Liver (tissue), 9 donors: ENCODE data around the gene FAM47A. TPM values are rescaled to one million over a fixed set of nuclear protein-coding genes. Genes with fewer than 3 reads are reported as not detected.

Source experiments
- DNase-seq: peaks from one replicate; pipeline ENCODE4 v3.0.0-alpha.2; 2017; ENCODE audit warnings: low spot score
- H3K27ac ChIP-seq, 2 donors: one replicate each; pipeline ENCODE4 v1.7.0; 2013; ENCODE audit warnings: inconsistent platforms in 2 of 2, low read length in 2 of 2, control low read depth in 1 of 2, low read depth in 1 of 2, mild to moderate bottlenecking in 1 of 2
- H3K27me3 ChIP-seq, 4 donors: one replicate each; pipeline versions ENCODE4 v1.6.1 to v1.7.0; 2013; ENCODE audit warnings: low read length in 3 of 4, inconsistent platforms in 1 of 4, mild to moderate bottlenecking in 1 of 4, moderate library complexity in 1 of 4; ENCODE audit not compliant: control insufficient read depth in 4 of 4, insufficient read depth in 4 of 4
- H3K36me3 ChIP-seq, 4 donors: one replicate each; pipeline versions ENCODE4 v1.6.1 to v1.7.0; 2013; ENCODE audit warnings: low read length in 3 of 4, mild to moderate bottlenecking in 3 of 4, low read depth in 1 of 4, moderate library complexity in 1 of 4; ENCODE audit not compliant: control insufficient read depth in 4 of 4, insufficient read depth in 3 of 4
- H3K4me1 ChIP-seq, 4 donors: one replicate each; pipeline versions ENCODE4 v1.6.1 to v1.7.0; 2013; ENCODE audit warnings: low read length in 3 of 4, mild to moderate bottlenecking in 3 of 4, moderate library complexity in 1 of 4; ENCODE audit not compliant: control insufficient read depth in 4 of 4, insufficient read depth in 4 of 4
- H3K4me3 ChIP-seq, 3 donors: one replicate each; pipeline versions ENCODE4 v1.6.1 to v1.7.0; 2013; ENCODE audit warnings: low read length in 3 of 3, control low read depth in 1 of 3, low read depth in 1 of 3, mild to moderate bottlenecking in 1 of 3
- H3K9ac ChIP-seq, 2 donors: one replicate each; pipeline ENCODE4 v1.7.0; 2013; ENCODE audit warnings: low read length in 2 of 2, mild to moderate bottlenecking in 2 of 2, moderate library complexity in 2 of 2, control low read depth in 1 of 2, low read depth in 1 of 2
- H3K9me3 ChIP-seq, 4 donors: one replicate each; pipeline versions ENCODE4 v1.6.1 to v1.7.0; 2013; ENCODE audit warnings: low read length in 3 of 4; ENCODE audit not compliant: control insufficient read depth in 4 of 4
- ATF3 ChIP-seq: IDR thresholded peaks from 2 replicates; pipeline ENCODE4 v1.6.1; 2016; ENCODE audit warnings: antibody characterized with exemption
- FOXA1 ChIP-seq: IDR thresholded peaks from 2 replicates; pipeline ENCODE4 v1.6.1; 2016; ENCODE audit warnings: antibody characterized with exemption
- FOXA2 ChIP-seq: IDR thresholded peaks from 2 replicates; pipeline ENCODE4 v1.6.1; 2016; ENCODE audit warnings: antibody characterized with exemption
- GABPA ChIP-seq, 2 donors: IDR thresholded peaks in 1 of 2; conservative IDR thresholded peaks in 1 of 2; 2 replicates each; pipeline ENCODE4 v1.6.1; 2016; ENCODE audit warnings: antibody characterized with exemption in 2 of 2, mild to moderate bottlenecking in 1 of 2, moderate library complexity in 1 of 2
- HNF4G ChIP-seq: IDR thresholded peaks from 2 replicates; pipeline ENCODE4 v1.6.1; 2016; ENCODE audit warnings: antibody characterized with exemption
- MAX ChIP-seq: IDR thresholded peaks from 2 replicates; pipeline ENCODE4 v1.6.1; 2016; ENCODE audit warnings: antibody characterized with exemption
- NR2F2 ChIP-seq: IDR thresholded peaks from 2 replicates; pipeline ENCODE4 v1.6.1; 2016; ENCODE audit warnings: antibody characterized with exemption
- RAD21 ChIP-seq, 2 donors: IDR thresholded peaks; 2 replicates each; pipeline ENCODE4 v1.6.1; 2016; ENCODE audit warnings: antibody characterized with exemption in 2 of 2, mild to moderate bottlenecking in 2 of 2
- REST ChIP-seq: IDR thresholded peaks from 2 replicates; pipeline ENCODE4 v1.6.1; 2016; ENCODE audit warnings: antibody characterized with exemption, mild to moderate bottlenecking
- TAF1 ChIP-seq: conservative IDR thresholded peaks from 2 replicates; pipeline ENCODE4 v1.6.1; 2016; ENCODE audit warnings: antibody characterized with exemption, mild to moderate bottlenecking
- YY1 ChIP-seq: IDR thresholded peaks from 2 replicates; pipeline ENCODE4 v1.6.1; 2016; ENCODE audit warnings: antibody characterized with exemption, mild to moderate bottlenecking
- ZBTB33 ChIP-seq: IDR thresholded peaks from 2 replicates; pipeline ENCODE4 v1.6.1; 2016; ENCODE audit warnings: antibody characterized with exemption
- WGBS: extraction: QIAGEN DNeasy Blood & Tissue Kit; methylation state at CpG from one replicate; pipeline ENCODE4 v1.1.7; 2013; 5-methylcytosine and 5-hydroxymethylcytosine counted together
- polyA plus RNA-seq, 2 donors: library from polyadenylated mRNA; stranded (reverse) in 1 of 2; unstranded in 1 of 2; fragments of 200-250 nt in 1 of 2; fragments of >200 nt in 1 of 2; fragmentation: Nextera tagmentation in 1 of 2; extraction: Ambion mirVana in 1 of 2; gene quantifications; one replicate each; pipeline versions ENCODE4 v1.2.1 to v1.2.3, GENCODE V29; 2013 to 2015
- total RNA-seq, 2 donors: library from RNA; depleted of rRNA; stranded (reverse); fragments of >200 nt; gene quantifications; one replicate each; pipeline ENCODE4 v1.2.3, GENCODE V29; 2014
- donor health status: healthy.
- donor health status: healthy.
- donor health status: healthy.
- donor health status: healthy.
- donor health status: healthy.

The FAM47A gene
- total and polyA plus RNA-seq, 4 donors, result not detected

GRCh38 chrX:34130501-34130900, 1.6 kb downstream of the FAM47A start:
- 89% methylated on average over 29 of the region's 29 CpGs for WGBS
- Histone ChIP-seq H3K27me3 (no peaks in the 10 kb centered on the region), H3K27ac (no peak overlapping the region), H3K36me3 (no peaks in the 10 kb centered on the region), H3K9ac (no peak overlapping the region), H3K9me3 (peaks cover 0 to 3% (median 0%) of the 10 kb centered on the region in 4 donors), H3K4me1 (no peaks in the 10 kb centered on the region), H3K4me3 (no peak overlapping the region)
- TF ChIP-seq FOXA1 (no peak), RAD21 (IDR thresholded peaks at IDR 0.05) (no peak), MAX (no peak), TAF1 (no peak), REST (no peak), FOXA2 (no peak), NR2F2 (no peak), ATF3 (no peak)
- no peak for DNase-seq

GRCh38 chrX:34126011-34126410, 6.1 kb downstream of the FAM47A start:
- no peaks in the 10 kb centered on the region for H3K4me1 ChIP-seq
- no peaks in the 10 kb centered on the region for H3K36me3 ChIP-seq
- TF ChIP-seq MAX (no peak), NR2F2 (no peak), YY1 (no peak), RAD21 (IDR thresholded peaks at IDR 0.05) (no peak), REST (no peak), TAF1 (no peak), ZBTB33 (no peak), HNF4G (no peak), FOXA1 (no peak), GABPA (IDR thresholded peaks at IDR 0.05 in 1 of 2, conservative IDR thresholded peaks at IDR 0.05 in 1 of 2) (no peak)
- H3K9ac ChIP-seq, result no peak overlapping the region
- H3K27ac ChIP-seq, result no peak overlapping the region
- 72% methylated on average over 5 of the region's 5 CpGs for WGBS
- DNase-seq, result no peak
- H3K4me3 ChIP-seq, result no peak overlapping the region
- H3K27me3 ChIP-seq, result no peaks in the 10 kb centered on the region
- H3K9me3 ChIP-seq, result peaks cover 0 to 3% (median 0%) of the 10 kb centered on the region in 4 donors
